HS-27A (cell line): ENCODE measurements around the gene GPATCH1.
"Not testable (repeated sequence)": the region's sequence is repeated elsewhere in the genome, so short reads cannot be mapped to it uniquely, and the experiment has no call there.

ENCODE experiments used
- DNase-seq: peaks from one replicate; pipeline ENCODE4 v3.0.0-alpha.2; 2012; ENCODE audit warnings: low read depth, missing footprints

GPATCH1 gene

GRCh38 chr19:33080761-33081681 is at the start of gene GPATCH1:
Gene GPATCH1, plus strand, starts transcription at chr19:33081181. Its CDS starts 13 bp downstream, at chr19:33081194.
- peak; percentile 87 for DNase-seq

- DNase-seq = no peak
Measured at GRCh38 chr19:33032218-33032781, 48.7 kb upstream of the GPATCH1 start.

- no peak for DNase-seq
Measured at GRCh38 chr19:33035461-33035860, 45.5 kb upstream of the GPATCH1 start.

GRCh38 chr19:33036370-33037167 is 44.4 kb upstream of the GPATCH1 start:
- not testable (repeated sequence) for DNase-seq

- DNase-seq = not testable (repeated sequence)
Measured at GRCh38 chr19:33037168-33038025, 43.6 kb upstream of the GPATCH1 start.

GRCh38 chr19:33039108-33039599 is 41.8 kb upstream of the GPATCH1 start:
- no peak for DNase-seq

- no peak for DNase-seq
Measured at GRCh38 chr19:33039815-33040214, 41.2 kb upstream of the GPATCH1 start.

GRCh38 chr19:33040994-33041827 is 39.8 kb upstream of the GPATCH1 start:
- DNase-seq = no peak

GRCh38 chr19:33041828-33042160 is 39.2 kb upstream of the GPATCH1 start:
- not testable (repeated sequence) for DNase-seq

GRCh38 chr19:33047422-33047821 is 33.6 kb upstream of the GPATCH1 start:
- no peak for DNase-seq

GRCh38 chr19:33048806-33049676 is 31.9 kb upstream of the GPATCH1 start:
- no peak for DNase-seq

- no peak for DNase-seq
Measured at GRCh38 chr19:33050110-33050509, 30.9 kb upstream of the GPATCH1 start.

- DNase-seq = no peak
Measured at GRCh38 chr19:33052352-33052972, 28.5 kb upstream of the GPATCH1 start.

- DNase-seq = no peak
Measured at GRCh38 chr19:33054623-33055022, 26.4 kb upstream of the GPATCH1 start.

- DNase-seq = no peak
Measured at GRCh38 chr19:33055718-33056117, 25.3 kb upstream of the GPATCH1 start.

GRCh38 chr19:33060586-33060985 is 20.4 kb upstream of the GPATCH1 start:
- no peak for DNase-seq

GRCh38 chr19:33062902-33063301 is 18.1 kb upstream of the GPATCH1 start:
- DNase-seq = no peak

- DNase-seq = no peak
Measured at GRCh38 chr19:33063356-33063752, 17.6 kb upstream of the GPATCH1 start.
